ENCODE results near the gene EXOC3.
"Not testable (repeated sequence)": the region's sequence is repeated elsewhere in the genome, so short reads cannot be mapped to it uniquely, and the experiment has no call there.

Gene EXOC3

DNA sequence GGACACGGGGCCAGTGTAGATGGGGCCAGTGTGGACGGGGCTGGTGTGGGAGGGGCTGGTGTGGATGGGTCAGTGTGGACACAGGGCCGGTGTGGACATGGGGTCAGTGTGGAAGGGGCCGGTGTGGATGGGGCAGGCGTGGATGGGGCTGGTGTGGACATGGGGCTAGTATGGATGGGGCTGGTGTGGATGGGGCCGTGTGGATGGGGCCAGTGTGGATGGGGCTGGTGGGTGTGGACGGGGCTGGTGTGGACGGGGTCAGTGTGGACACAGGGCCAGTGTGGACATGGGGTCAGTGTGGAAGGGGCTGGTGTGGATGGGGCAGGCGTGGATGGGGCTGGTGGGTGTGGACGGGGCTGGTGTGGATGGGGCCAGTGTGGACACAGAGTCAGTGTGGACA lies 57.5 kb downstream of the EXOC3 start:
- no peak for DNase-seq

- DNase-seq, result no peak
These were observed 58.3 kb downstream of the EXOC3 start for GRCh38 chr5:501105-501830.

DNA sequence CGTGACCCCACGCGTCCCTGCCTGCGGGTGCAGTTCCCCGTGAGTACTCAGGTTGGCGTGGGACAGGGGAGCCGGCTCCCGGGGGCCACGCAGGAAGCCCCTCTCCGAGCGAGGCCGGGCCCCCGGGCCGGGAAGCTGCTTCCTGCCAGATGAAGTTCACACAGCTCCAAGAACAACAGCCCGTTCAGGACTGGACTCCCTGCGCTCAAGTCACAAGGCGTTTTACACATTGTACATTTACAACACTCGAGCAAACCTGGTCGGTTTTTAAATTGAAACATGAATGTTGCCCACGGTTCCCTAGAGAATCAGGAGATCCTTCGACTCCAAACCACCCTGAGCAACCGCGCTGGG lies 58.8 kb downstream of the EXOC3 start:
- no peak for DNase-seq

- no peak for DNase-seq
These were observed 59.5 kb downstream of the EXOC3 start for GRCh38 chr5:502325-503079.

- DNase-seq, result no peak
These were observed 61.6 kb downstream of the EXOC3 start for GRCh38 chr5:504326-505154.

DNA sequence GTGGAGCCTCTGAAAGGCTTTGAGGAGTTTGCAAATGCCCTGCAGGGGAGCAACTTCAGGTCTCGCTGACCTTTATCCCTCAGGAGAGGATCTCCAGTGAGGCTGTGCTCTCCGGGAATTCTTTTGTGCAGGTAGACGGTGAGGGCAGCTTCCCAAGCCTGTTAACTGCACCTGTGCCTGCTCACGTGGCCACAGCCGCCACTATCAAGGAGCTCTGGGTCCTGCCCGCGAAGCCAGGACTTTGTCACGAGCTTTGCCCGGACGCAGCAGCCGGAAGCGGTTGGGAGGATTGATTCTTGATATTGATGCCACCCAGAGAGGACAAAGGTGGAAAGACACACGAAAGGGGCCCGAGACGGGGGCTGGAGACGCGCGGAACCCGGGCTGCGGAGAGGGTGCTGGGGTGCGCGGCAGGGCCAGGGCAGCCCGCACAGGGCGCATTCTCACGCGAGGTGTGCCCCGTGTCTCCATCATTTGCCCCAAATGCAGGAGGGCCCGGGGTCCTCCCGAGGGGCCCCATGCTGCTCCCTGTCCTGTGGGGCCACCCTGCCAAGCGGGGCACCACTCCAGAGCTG lies 63.1 kb downstream of the EXOC3 start:
- DNase-seq, result no peak

- not testable (repeated sequence) for DNase-seq
These were observed 65.1 kb downstream of the EXOC3 start for GRCh38 chr5:507986-508575.

- DNase-seq, result peak in 1 of 56 donors; percentile 7
These were observed 66.7 kb downstream of the EXOC3 start for GRCh38 chr5:509611-510185.

- no peak for DNase-seq
These were observed 67.5 kb downstream of the EXOC3 start for GRCh38 chr5:510521-510920.

GRCh38 chr5:511476-511875 lies 68.5 kb downstream of the EXOC3 start:
- DNase-seq, result no peak

- no peak for DNase-seq
These were observed 70.5 kb downstream of the EXOC3 start for GRCh38 chr5:513216-514100.

GRCh38 chr5:514101-514485 lies 71.1 kb downstream of the EXOC3 start:
- no peak for DNase-seq

- no peak for DNase-seq
These were observed 71.7 kb downstream of the EXOC3 start for GRCh38 chr5:514673-515072.

DNA sequence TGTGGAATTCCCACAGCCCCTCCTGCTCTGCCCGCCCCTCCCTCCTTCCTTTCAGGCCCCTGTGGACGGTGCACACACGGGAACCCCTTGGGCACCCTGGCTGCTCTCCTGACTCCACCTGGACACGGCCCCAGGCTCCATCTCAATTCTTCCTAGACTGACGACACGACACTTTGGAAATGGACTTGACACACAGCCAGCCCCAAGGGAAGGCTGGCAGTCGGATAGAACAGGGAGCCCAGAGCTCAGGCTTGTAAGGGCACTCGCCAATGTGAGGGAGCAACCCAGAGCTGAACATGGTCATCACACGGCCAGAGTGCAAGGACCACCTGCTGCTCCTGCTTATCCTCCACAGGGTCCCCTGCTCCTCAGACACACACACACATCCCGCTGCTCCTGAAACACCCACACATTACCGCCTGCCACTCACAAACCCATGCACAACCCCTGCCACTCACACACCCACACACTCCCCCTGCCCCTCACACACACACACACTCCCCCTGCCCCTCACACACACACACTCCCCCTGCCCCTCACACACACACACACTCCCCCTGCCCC lies 72.4 kb downstream of the EXOC3 start:
- DNase-seq, result peak in 3 of 56 donors; percentile 5 to 14 (median 11)

GRCh38 chr5:516338-516925 lies 73.5 kb downstream of the EXOC3 start:
- DNase-seq, result no peak
